GM10248 (cell line): ENCODE data around the gene SYT2.
"Not testable (repeated sequence)": the region's sequence is repeated elsewhere in the genome, so short reads cannot be mapped to it uniquely, and the experiment has no call there.

ENCODE experiments used
- CTCF ChIA-PET: fragments of 300-600 bp; sonication (Branson Sonifier 250); formaldehyde crosslinking; extraction: SDS; loops from one replicate; lab custom pipeline; 2021; ENCODE audit warnings: antibody characterized with exemption; lab: Yijun Ruan, JAX
- POLR2A ChIA-PET: fragments of 350-650 bp; sonication (Branson Sonifier 250); formaldehyde crosslinking; extraction: SDS; loops from one replicate; lab custom pipeline; 2020; ENCODE audit warnings: antibody characterized with exemption; lab: Yijun Ruan, JAX
- DNase-seq: peaks from one replicate; pipeline ENCODE4 v3.0.0; 2012; ENCODE audit errors: extremely low spot score
- CTCF ChIP-seq: IDR thresholded peaks from 2 replicates; pipeline ENCODE4 v1.5.1; 2012; ENCODE audit warnings: mild to moderate bottlenecking, low read depth; ENCODE audit errors: extremely low read depth, missing control alignments, control extremely low read depth

The SYT2 gene

GRCh38 chr1:202553560-202554038 lies 156.7 kb downstream of the SYT2 start:
- no peak for DNase-seq
- ChIA-PET POLR2A (no interaction called here), CTCF (interaction anchor here (1.5 to 2.0 kb wide), 2 partner anchors 12 to 19 kb away, joined by 4 to 9 read pairs; no protein-coding TSS in a partner anchor)
- no peak for TF ChIP-seq CTCF

GRCh38 chr1:202553078-202553477 lies 157.2 kb downstream of the SYT2 start:
- POLR2A ChIA-PET, DNase-seq: not testable (repeated sequence)
- CTCF ChIA-PET = interaction anchor here (1.2 to 2.0 kb wide), 2 partner anchors 20 to 89 kb away, joined by 3 to 9 read pairs; no protein-coding TSS in a partner anchor

GRCh38 chr1:202552615-202553014 lies 157.6 kb downstream of the SYT2 start:
- POLR2A ChIA-PET = not testable (repeated sequence)
- CTCF ChIA-PET = interaction anchor here (1.2 to 2.0 kb wide), 2 partner anchors 20 to 89 kb away, joined by 3 to 9 read pairs; no protein-coding TSS in a partner anchor

GRCh38 chr1:202551683-202552082 lies 158.6 kb downstream of the SYT2 start:
- ChIA-PET CTCF (interaction anchor here (1.2 kb wide), 1 partner anchor 20 kb away, joined by 4 read pairs; no protein-coding TSS in a partner anchor), POLR2A (no interaction called here)
- no peak for DNase-seq
- no peak for TF ChIP-seq CTCF

More at GRCh38 chr1:202552615-202553014, 157.6 kb downstream of the SYT2 start:
- DNase-seq = not testable (repeated sequence)

- DNase-seq, POLR2A ChIA-PET: not testable (repeated sequence)
- CTCF ChIA-PET = interaction anchor here (1.3 kb wide), 1 partner anchor 49 kb away, joined by 4 read pairs; no protein-coding TSS in a partner anchor
These were observed 160.2 kb downstream of the SYT2 start for GRCh38 chr1:202550088-202550487.

GRCh38 chr1:202547215-202547614 lies 163.0 kb downstream of the SYT2 start:
- ChIA-PET CTCF (interaction anchor here (1.1 to 1.3 kb wide), 2 partner anchors 27 to 172 kb away, joined by 4 read pairs; no protein-coding TSS in a partner anchor), POLR2A (no interaction called here)
- no peak for TF ChIP-seq CTCF
- no peak for DNase-seq

- DNase-seq, POLR2A ChIA-PET: not testable (repeated sequence)
- CTCF ChIA-PET = interaction anchor here (1.1 to 1.3 kb wide), 2 partner anchors 28 to 173 kb away, joined by 4 read pairs; no protein-coding TSS in a partner anchor
These were observed 163.5 kb downstream of the SYT2 start for GRCh38 chr1:202546796-202547195.

GRCh38 chr1:202546377-202546776 lies 163.9 kb downstream of the SYT2 start:
- POLR2A ChIA-PET, DNase-seq, CTCF ChIA-PET: not testable (repeated sequence)

- CTCF ChIA-PET = interaction anchor here (0.7 to 1.4 kb wide), 2 partner anchors 26 to 34 kb away, joined by 3 read pairs; no protein-coding TSS in a partner anchor
- POLR2A ChIA-PET, DNase-seq: not testable (repeated sequence)
These were observed 164.5 kb downstream of the SYT2 start for GRCh38 chr1:202545647-202546303.

GRCh38 chr1:202544766-202545449 lies 165.3 kb downstream of the SYT2 start:
- POLR2A ChIA-PET = not testable (repeated sequence)
- CTCF ChIA-PET = interaction anchor here (1.2 to 1.4 kb wide), 2 partner anchors 25 to 72 kb away, joined by 3 read pairs; no protein-coding TSS in a partner anchor

GRCh38 chr1:202543537-202543936 lies 166.7 kb downstream of the SYT2 start:
- DNase-seq, POLR2A ChIA-PET: not testable (repeated sequence)
- CTCF ChIA-PET = interaction anchor here (1.2 to 1.4 kb wide), 2 partner anchors 18 to 73 kb away, joined by 3 read pairs; no protein-coding TSS in a partner anchor

More at GRCh38 chr1:202544766-202545449, 165.3 kb downstream of the SYT2 start:
- DNase-seq = not testable (repeated sequence)

- DNase-seq, POLR2A ChIA-PET: not testable (repeated sequence)
- CTCF ChIA-PET = interaction anchor here (1.1 to 1.6 kb wide), 2 partner anchors 30 to 204 kb away, joined by 3 read pairs; no protein-coding TSS in a partner anchor
These were observed 167.8 kb downstream of the SYT2 start for GRCh38 chr1:202542415-202542814.

GRCh38 chr1:202540858-202541257 lies 169.4 kb downstream of the SYT2 start:
- ChIA-PET CTCF (interaction anchor here (1.2 to 1.5 kb wide), 2 partner anchors 21 to 33 kb away, joined by 3 to 5 read pairs; no protein-coding TSS in a partner anchor), POLR2A (interaction anchor here (0.6 kb wide), 1 partner anchor 463 kb away, joined by 4 read pairs; no protein-coding TSS in a partner anchor)
- not testable (repeated sequence) for DNase-seq
